Sigmoid colon (tissue), 7 donors: Measurements from ENCODE around the gene HDAC4. TPM values are rescaled to one million over a fixed set of nuclear protein-coding genes. Genes with fewer than 3 reads are reported as not detected.

Experiments
- DNase-seq: peaks from one replicate; pipeline ENCODE4 v3.0.0-alpha.2; 2019
- H3K27ac ChIP-seq, 4 donors: fragments of 200-600 bp; sonication (generic); one replicate each; pipeline ENCODE4 v1.5.1; 2016 to 2019; ENCODE audit warnings: mild to moderate bottlenecking in 1 of 4
- H3K27me3 ChIP-seq, 3 donors: fragments of 200-600 bp; sonication (generic); one replicate each; pipeline ENCODE4 v1.5.1; 2019; ENCODE audit warnings: mild to moderate bottlenecking in 1 of 3
- H3K36me3 ChIP-seq, 4 donors: fragments of 200-600 bp; sonication (generic); one replicate each; pipeline ENCODE4 v1.5.1; 2016 to 2019
- H3K4me1 ChIP-seq, 4 donors: fragments of 200-600 bp; sonication (generic); one replicate each; pipeline ENCODE4 v1.5.1; 2017 to 2019
- H3K4me3 ChIP-seq, 4 donors: fragments of 200-600 bp; sonication (generic); one replicate each; pipeline ENCODE4 v1.5.1; 2017 to 2019; ENCODE audit warnings: mild to moderate bottlenecking in 2 of 4, moderate library complexity in 1 of 4
- H3K9me3 ChIP-seq, 4 donors: fragments of 200-600 bp in 3 of 4; sonication (generic) in 3 of 4; one replicate each; pipeline versions ENCODE4 v1.5.1 to v1.6.1; 2013 to 2019
- CTCF ChIP-seq, 4 experiments: fragments of 450-650 bp in 3 of 4; fragments of 200-600 bp in 1 of 4; IDR thresholded peaks; one replicate each; pipeline ENCODE4 v1.5.1; 2016 to 2019; ENCODE audit warnings: antibody characterized with exemption in 4 of 4, mild to moderate bottlenecking in 3 of 4, moderate library complexity in 2 of 4
- POLR2A ChIP-seq, 2 donors: fragments of 450-650 bp; IDR thresholded peaks; one replicate each; pipeline ENCODE4 v1.6.1; 2016; ENCODE audit warnings: antibody characterized with exemption in 2 of 2, mild to moderate bottlenecking in 2 of 2, moderate library complexity in 2 of 2
- POLR2AphosphoS5 ChIP-seq, 4 donors: sonication (generic); formaldehyde crosslinking; IDR thresholded peaks; one replicate each; pipeline ENCODE4 v1.6.1; 2017; ENCODE audit warnings: antibody characterized with exemption in 4 of 4
- WGBS, 2 donors: extraction: QIAGEN DNeasy Blood & Tissue Kit; methylation state at CpG; one replicate each; pipeline ENCODE4 v1.1.7; 2013; 5-methylcytosine and 5-hydroxymethylcytosine counted together
- intact Hi-C: fragments of 100-400 bp; cut with DNase I; formaldehyde crosslinking; loops from one replicate; pipeline ENCODE4 v1.15.1; 2023
- polyA plus RNA-seq, 3 donors: library from polyadenylated mRNA; stranded (reverse); fragments of 200-250 nt; gene quantifications; one replicate each; pipeline ENCODE4 v1.2.3, GENCODE V29; 2013
- total RNA-seq, 4 donors: library from RNA; depleted of rRNA; stranded (reverse); fragments of >200 nt; gene quantifications; one replicate each; pipeline ENCODE4 v1.1.0, GENCODE V29; 2016
- donor health status: healthy with polysubstance abuse.
- donor health status: Bipolar disorder and iron deficiency.
- donor health status: healthy.

HDAC4 gene
- total and polyA plus RNA-seq, 7 donors = 1.8 to 196 (median 77.0) TPM

- Histone ChIP-seq H3K4me3 (no peak overlapping the region), H3K27me3 (no peaks in the 10 kb centered on the region), H3K36me3 (peaks cover 3 to 39% (median 6%) of the 10 kb centered on the region in 4 donors), H3K27ac (peak overlapping the region in 3 of 4 donors; percentile 63 to 73 (median 66)), H3K4me1 (peaks cover 0 to 46% (median 39%) of the 10 kb centered on the region in 4 donors), H3K9me3 (peaks cover 0 to 8% (median 3%) of the 10 kb centered on the region in 4 donors)
- TF ChIP-seq POLR2A (IDR thresholded peaks at IDR 0.05) = no peak
- TF ChIP-seq POLR2AphosphoS5 (IDR thresholded peaks at IDR 0.05) = peak in 1 of 4 donors; percentile 2
- WGBS, 2 donors = 93 to 96% methylated on average over 22 of the region's 22 CpGs
- intact Hi-C loops = loop anchor here (5.0 kb wide), 1 partner anchor 234 kb away; the partner anchor contains the start of gene HDAC4
- DNase-seq = peak; percentile 68
Observed at GRCh38 chr2:239168575-239168974, 232.2 kb downstream of the HDAC4 start.

- Histone ChIP-seq H3K4me3 (no peak overlapping the region), H3K36me3 (peaks cover 10 to 46% (median 13%) of the 10 kb centered on the region in 4 donors), H3K27me3 (no peaks in the 10 kb centered on the region), H3K9me3 (peaks cover 0 to 8% (median 3%) of the 10 kb centered on the region in 4 donors), H3K27ac (peak overlapping the region in 3 of 4 donors; percentile 63 to 73 (median 66)), H3K4me1 (peaks cover 0 to 46% (median 39%) of the 10 kb centered on the region in 4 donors)
- 81 to 89% methylated on average over 26 of the region's 26 CpGs for WGBS, 2 donors
- intact Hi-C loops = loop anchor here (5.0 kb wide), 1 partner anchor 234 kb away; the partner anchor contains the start of gene HDAC4
- no peak for TF ChIP-seq POLR2A (IDR thresholded peaks at IDR 0.05)
- TF ChIP-seq POLR2AphosphoS5 (IDR thresholded peaks at IDR 0.05) = peak in 1 of 4 donors; percentile 8
- peak; percentile 59 for DNase-seq
Observed at GRCh38 chr2:239167766-239168444, 232.9 kb downstream of the HDAC4 start.

GRCh38 chr2:239167011-239167673, 233.7 kb downstream of the HDAC4 start:
- peak overlapping the region in 3 of 4 donors; percentile 63 to 73 (median 66) for H3K27ac ChIP-seq
- intact Hi-C loops = loop anchor here (5.0 kb wide), 1 partner anchor 235 kb away; the partner anchor contains the start of gene HDAC4
- H3K4me1 ChIP-seq = peaks cover 0 to 46% (median 39%) of the 10 kb centered on the region in 4 donors
- peak; percentile 62 for DNase-seq
- WGBS, 2 donors = 67 to 86% methylated on average over 15 of the region's 15 CpGs
- H3K27me3 ChIP-seq = no peaks in the 10 kb centered on the region
- H3K36me3 ChIP-seq = peaks cover 16 to 53% (median 20%) of the 10 kb centered on the region in 4 donors
- H3K4me3 ChIP-seq = no peak overlapping the region
- H3K9me3 ChIP-seq = peaks cover 0 to 8% (median 3%) of the 10 kb centered on the region in 4 donors
- TF ChIP-seq POLR2AphosphoS5 (IDR thresholded peaks at IDR 0.05) (peak in 1 of 4 donors; percentile 16), CTCF (IDR thresholded peaks at IDR 0.05) (no peak)

- Histone ChIP-seq H3K27me3 (no peaks in the 10 kb centered on the region), H3K27ac (peak overlapping the region in 3 of 4 donors; percentile 63 to 73 (median 66)), H3K9me3 (peaks cover 0 to 6% (median 1%) of the 10 kb centered on the region in 4 donors), H3K36me3 (peaks cover 17 to 54% (median 27%) of the 10 kb centered on the region in 4 donors), H3K4me1 (peaks cover 0 to 46% (median 39%) of the 10 kb centered on the region in 4 donors), H3K4me3 (no peak overlapping the region)
- TF ChIP-seq CTCF (IDR thresholded peaks at IDR 0.05) = no peak
- TF ChIP-seq POLR2AphosphoS5 (IDR thresholded peaks at IDR 0.05) = peak; percentile 43 to 78 (median 73)
- 85 to 87% methylated on average over 17 of the region's 17 CpGs for WGBS, 2 donors
- intact Hi-C loops = loop anchor here (5.0 kb wide), 1 partner anchor 236 kb away; the partner anchor contains the start of gene HDAC4
- DNase-seq = peak; percentile 50
Observed at GRCh38 chr2:239166201-239166834, 234.5 kb downstream of the HDAC4 start.

GRCh38 chr2:239165206-239165831, 235.5 kb downstream of the HDAC4 start:
- Histone ChIP-seq H3K4me3 (no peak overlapping the region), H3K27me3 (no peaks in the 10 kb centered on the region), H3K4me1 (peaks cover 0 to 46% (median 39%) of the 10 kb centered on the region in 4 donors), H3K27ac (peak overlapping the region in 2 of 4 donors; percentile 9 to 73), H3K36me3 (peaks cover 23 to 59% (median 37%) of the 10 kb centered on the region in 4 donors), H3K9me3 (no peaks in the 10 kb centered on the region)
- WGBS, 2 donors = 96 to 97% methylated on average over 19 of the region's 19 CpGs
- TF ChIP-seq POLR2AphosphoS5 (IDR thresholded peaks at IDR 0.05) (no peak), POLR2A (IDR thresholded peaks at IDR 0.05) (no peak)
- intact Hi-C loops = loop anchor here (5.0 kb wide), 1 partner anchor 237 kb away; the partner anchor contains the start of gene HDAC4
- DNase-seq = peak; percentile 62
